HG03354 (cell line): ENCODE data around the gene NES.

ENCODE experiments used
- ATAC-seq: cut with Tn5 transposase; IDR thresholded peaks from one replicate; pipeline ENCODE4 v1.9.1; 2021; ENCODE audit warnings: mild to moderate bottlenecking; ENCODE audit not compliant: unreplicated experiment, poor library complexity, severe bottlenecking

NES gene

DNA sequence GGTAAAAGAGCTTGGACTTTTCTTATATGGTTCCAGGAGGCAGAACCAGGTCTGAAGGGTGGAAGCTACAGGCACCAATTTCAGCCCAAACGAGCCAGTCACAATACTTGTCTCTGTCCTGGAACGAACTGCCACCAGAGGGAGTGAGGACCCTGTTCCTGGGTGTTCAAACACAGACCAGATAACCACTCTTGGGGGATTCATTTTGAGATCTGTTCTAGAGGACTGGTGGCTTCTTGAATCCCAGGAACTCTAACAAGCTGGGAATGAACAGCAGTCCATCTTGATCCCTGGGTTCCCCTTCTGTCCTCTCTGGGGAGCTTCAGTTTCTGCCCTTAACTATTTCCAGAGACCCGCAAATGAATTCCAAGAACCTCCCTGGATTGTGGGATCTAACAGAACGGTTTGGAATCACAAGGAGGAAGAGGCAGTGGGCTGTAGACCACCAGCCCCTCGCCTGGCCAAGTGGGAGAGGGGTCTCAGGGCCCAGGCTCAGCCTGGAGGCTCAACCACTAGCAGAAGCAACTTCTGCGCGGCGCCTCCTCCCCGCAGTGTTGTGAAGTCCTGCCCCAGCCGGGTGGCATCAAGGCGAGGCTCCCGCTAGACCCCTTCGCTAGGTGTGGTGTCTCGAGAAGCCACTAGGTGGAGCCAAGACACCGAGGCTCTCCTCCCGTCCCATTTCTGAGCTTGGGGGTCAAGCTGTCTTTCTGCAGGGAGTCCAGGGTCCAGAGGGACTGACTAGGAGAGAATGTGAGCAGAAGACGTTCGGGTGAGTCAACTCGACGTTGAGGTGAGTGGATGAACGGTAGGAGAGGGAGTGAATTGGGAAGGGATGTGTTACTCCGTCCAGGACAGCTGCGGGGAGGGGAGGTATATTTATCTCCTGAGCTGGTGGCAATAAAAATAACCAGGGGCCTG lies 12.1 kb upstream of the NES start:
- no peak for ATAC-seq

GRCh38 chr1:156684227-156684782 lies 7.1 kb upstream of the NES start:
- ATAC-seq = no peak

- ATAC-seq = no peak
Observed at GRCh38 chr1:156682166-156682890, 5.1 kb upstream of the NES start.

- ATAC-seq = no peak
Observed at GRCh38 chr1:156681196-156681960, 4.2 kb upstream of the NES start.

DNA sequence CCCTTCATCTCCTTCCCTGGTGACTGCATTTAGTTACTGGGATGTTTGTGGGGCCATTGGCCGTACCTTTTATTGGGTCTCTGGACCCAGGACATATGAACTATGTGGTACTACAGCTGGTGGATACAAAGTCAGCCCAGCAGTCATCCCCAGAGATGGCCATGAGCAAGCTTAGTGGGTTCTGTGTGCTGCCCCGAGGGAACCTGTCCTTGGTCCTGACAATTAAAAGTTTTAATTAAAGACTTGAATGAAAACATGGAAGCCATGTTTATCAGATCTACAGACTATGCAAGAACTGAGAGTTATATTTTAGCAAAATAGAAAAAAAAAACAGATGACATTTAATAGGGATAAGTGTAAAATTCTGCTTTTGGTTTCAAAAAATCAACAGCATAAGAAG lies 2.8 kb upstream of the NES start:
- no peak for ATAC-seq

- ATAC-seq = no peak
Observed at GRCh38 chr1:156677616-156678596, 699 bp upstream of the NES start.

DNA sequence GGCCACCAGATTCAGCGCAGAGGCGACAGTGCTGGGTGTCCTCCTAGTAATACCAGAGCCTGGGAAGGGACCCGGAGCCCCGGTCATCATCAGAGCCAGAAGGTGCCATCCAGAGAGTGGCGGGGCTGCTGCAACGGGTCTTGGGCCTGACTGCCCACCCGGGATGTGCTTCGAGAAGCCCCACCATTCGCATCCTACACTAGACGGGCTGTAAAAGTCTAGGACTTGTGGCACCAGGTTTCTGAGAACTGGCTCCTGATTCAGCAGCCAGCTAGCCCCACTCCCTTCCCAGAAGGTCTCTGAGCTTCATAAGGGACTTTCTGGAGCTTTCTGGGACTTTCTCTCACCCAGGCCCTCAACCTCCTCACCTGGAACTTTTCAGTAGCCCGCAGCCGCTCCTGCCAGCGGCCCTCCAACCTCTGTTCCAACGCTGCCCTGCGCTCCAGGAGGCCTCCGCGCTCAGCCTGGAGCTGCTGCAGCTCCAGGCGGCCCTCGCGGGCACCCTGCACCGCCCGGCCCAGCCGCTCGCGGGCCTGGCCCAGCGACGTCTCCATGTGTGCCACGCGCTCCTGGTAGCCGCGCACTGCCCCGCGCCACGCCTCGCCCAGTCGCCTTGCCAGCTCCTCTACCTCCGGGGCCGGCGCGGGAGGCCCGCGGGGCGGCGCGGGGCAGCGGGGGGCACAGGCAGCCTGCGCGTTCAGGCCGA lies 940 bp downstream of the NES start:
- ATAC-seq = no peak

DNA sequence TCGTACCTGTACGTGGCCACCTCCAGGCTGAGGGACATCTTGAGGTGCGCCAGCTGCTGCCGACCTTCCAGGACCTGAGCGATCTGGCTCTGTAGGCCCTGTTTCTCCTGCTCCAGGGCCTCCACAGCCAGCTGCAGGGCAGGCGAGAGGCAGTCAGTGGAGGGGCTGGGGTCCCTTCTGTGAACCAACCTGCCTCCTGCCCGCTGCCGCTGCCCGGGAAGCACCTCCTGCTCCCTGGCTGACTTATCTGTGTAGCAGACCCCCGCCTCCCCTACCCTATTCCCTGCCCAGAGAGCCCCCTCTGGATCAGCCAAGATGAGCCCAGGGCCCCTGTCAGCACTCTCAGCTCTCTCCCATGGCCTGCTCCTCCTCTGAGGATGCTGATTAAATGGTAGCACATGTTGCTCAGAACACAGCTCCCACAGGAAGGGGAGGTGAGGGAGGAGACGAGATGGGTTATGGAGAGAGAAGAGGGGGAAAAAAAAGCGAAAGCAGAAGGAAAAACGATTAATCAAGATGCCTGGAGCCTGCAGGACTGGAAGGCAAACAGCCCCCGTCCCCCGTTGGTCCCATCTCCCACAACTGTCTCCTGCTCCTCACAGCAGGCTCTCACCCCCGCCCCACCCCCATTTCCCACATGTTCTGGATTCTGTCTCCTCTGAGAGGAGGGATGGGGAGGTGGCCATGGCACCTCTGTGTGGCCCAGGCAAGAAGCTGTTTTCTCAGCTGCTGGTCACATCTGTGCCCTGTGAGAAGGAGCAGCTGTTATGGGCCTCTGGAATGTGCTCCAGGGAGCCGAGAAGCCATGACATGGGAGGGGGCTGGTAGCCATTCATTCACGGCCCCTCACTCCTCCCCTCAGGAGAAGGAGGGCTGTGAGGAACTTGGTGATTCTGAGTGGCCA lies 1.7 kb downstream of the NES start:
- no peak for ATAC-seq

DNA sequence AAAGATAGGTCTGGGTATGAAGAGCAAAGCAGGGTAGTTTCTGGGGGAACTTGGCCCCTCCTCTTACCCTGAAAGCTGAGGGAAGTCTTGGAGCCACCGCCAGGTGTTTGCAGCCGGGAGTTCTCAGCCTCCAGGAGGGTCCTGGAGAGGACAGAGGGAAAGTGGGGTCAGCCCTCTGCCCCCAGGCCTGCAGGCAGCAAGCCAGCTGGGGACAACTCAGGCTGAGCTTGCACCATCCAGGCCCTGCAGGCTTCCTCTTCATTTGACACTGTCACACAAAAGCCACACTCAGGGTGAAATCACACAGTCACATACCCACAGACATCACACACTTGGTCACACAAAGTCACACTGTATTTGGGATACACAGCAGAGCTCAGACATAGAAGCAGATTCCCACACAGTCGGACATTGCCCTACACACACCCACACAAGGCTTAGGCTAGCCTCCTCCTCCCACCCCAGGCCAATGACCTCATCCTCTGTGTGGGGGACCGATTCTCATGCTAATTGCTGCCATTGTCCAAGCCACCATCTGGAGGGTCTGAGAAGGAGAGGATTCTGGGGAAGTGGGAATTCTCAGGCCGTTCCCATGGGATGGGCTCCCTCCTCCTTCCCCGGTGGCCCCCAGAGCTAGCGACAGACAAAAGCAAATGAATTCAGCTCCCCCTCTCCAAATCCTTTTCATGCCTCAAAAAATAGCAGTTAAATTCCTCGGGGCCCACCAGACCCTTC lies 3.7 kb downstream of the NES start:
- no peak for ATAC-seq

GRCh38 chr1:156671804-156672203 lies 5.4 kb downstream of the NES start:
- ATAC-seq = no peak

DNA sequence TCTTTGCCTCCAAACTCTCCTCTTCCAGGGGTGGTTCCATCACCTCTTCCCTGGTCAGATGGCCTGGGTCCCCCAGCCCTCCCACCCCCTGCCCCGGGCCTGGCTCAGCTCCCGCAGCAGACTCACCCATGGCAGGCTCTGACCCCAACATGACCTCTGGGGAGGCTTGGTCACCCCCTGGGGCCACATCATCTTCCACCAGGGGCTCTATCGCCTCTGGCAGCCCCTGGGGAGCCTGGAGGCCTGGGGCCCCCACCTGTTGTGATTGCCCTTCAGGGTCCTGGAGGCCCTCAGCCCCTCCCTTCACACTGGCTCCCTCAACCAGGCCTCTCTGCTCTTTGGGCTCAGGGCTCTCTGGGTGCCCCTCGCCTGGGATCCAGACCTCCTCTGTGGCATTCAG lies 6.4 kb downstream of the NES start:
- ATAC-seq = no peak

DNA sequence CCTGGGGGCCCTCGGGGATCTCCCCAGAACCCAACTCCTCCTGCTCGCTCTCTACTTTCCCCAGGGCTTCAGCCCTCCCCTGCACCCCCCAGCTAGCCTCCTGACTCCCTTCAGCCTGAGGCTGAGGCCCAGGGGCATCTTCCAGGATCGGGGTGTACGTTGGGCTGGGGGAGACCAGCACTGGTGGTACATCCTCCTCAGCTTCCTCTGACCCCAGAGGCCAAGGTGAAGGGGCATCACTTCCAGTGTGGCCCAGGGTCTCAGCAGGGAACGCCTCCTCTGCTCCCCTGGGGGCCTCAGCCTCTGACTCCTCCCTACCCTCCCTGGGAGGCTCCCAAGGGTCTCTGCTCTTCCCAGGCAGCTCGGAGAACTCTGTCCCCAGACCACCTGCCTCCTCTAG lies 6.8 kb downstream of the NES start:
- no peak for ATAC-seq

DNA sequence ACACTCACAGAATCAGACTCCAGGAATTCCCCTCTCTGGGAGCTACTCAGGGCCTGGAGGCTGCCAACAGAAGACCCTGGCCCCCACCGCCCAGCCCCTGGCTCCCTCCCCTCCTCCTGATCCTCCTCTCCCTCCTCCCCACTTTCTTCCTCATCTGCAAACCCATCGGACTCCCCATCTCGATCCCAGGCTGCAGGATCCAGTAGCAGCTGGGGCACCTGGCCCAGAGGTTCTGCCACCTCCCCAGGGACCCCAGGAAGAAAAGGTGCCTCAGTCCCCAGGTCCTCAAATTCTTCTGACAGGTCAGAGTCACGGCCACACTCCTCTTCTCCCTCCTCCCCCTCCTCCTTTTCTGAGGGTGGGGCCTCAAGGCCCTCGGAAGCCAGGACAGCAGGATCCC lies 7.4 kb downstream of the NES start:
- ATAC-seq = no peak

- ATAC-seq = no peak
Observed at GRCh38 chr1:156668801-156669637, 8.2 kb downstream of the NES start.

GRCh38 chr1:156667968-156668709 lies 9.1 kb downstream of the NES start:
- no peak for ATAC-seq
